GM19328 (cell line): ENCODE measurements around the gene VANGL2.

Experiments used
- ATAC-seq: cut with Tn5 transposase; IDR thresholded peaks from one replicate; pipeline ENCODE4 v1.9.1; 2021; ENCODE audit warnings: mild to moderate bottlenecking, moderate library complexity; ENCODE audit not compliant: unreplicated experiment

The VANGL2 gene

DNA sequence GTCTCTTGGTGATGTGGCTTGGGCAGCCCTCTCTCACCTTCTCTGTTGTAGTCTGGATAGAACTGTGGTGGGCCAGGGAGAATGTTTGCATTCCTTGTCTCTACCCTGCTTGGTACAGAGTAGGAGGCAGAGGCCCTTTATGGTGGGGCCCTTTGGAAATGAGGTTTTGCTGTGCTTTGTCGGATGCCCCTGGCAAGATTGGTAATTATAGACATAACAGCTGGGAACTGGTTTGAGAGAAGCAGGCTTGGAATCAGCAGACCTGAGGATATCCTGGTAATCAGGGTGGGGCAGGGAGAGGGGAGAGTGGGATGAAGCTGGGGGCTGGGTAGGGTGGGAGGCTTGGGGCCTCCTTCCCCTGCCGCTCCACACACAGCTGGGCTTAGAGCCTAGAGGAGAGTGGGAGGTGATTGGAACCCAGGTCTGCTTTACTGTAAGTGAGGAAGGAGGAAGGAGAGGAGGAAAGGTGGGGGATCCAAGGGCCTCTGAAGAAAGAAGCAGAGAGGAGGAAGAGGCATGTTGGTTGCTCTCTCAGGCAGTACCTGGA is 5.0 kb downstream of the VANGL2 start:
- no peak for ATAC-seq

DNA sequence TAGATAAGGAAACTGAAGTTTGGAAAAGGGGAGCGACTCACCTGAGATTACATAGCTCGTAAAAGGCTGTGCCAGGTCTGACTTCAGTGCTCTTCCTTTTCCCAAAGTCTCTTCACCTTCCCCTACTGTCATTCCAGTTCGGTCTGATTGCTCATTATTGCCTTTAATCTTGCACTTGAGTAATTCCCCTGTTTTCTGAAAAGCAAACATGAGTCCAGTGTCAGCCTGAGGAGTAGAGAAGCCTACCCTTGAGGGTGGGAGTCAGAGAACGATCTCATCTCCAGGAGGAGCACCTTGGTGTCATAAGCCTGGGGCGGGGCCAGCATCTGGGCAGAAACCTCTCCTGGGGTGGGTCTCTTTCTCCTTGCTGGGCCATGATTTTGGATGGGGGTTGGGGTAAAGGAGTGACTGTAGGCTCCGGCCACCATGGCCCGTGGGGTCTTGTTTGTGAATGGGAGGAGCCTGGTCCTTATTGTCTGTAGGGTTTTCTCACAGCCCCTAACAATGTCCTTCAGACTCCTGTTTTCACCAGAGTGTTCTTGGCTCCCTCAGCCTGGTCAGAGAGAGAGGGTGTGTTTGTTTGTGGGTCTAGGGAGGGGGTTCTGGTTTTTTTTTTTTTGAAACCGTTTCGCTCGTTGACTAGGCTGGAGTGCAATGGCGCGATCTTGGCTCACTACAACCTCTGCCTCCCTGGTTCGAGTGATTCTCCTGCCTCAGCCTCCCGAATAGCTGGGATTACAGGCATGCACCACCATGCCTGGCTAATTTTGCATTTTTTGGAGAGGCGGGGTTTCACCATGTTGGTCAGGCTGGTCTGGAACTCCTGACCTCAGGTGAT is 6.0 kb downstream of the VANGL2 start:
- ATAC-seq, result no peak

DNA sequence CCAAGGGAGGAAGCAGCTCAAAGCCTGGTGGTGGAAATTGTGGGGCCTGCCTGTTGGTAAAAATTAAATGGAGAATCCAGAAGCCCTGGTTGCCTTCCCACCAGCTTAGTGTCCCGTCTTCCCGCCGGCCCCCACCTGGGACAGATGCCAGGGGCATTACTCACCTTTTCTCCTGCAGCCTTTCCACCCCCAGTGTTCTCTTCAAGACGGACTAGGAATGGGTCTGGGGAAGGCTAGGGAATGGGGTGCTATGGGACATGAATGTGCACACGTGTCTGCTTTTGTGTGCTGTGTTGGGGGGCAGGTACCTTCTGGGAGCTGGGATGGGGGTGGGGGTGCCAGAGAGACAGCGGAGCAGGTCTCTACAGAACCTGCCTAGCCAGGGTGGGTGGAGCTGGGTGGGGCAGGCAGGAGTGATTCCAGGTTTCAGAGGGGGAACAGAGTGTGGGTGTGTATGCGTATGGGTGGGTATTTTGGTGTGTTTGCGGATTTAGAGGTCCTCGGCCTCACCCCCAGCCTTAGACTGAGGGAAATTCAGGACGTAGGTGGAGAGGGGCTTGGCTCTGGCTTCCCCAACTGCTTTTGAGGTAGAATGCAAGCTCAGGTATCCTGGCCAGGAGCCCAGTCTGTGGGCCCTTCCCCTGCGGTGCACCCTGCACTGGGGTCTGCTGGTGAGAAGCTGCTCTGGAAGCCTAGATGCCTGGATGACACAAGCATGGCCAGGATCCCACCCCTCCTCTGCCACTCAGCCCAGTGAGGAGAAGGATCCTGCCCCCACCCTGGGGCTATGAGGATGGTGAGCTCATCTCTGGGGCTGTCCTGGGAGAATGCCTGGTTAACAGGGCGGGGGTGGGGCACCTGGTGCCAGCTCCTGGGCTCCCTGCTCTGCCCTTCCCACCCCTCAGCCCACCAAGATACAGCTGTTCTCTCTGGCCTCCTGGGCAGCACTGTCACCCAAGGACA is 7.8 kb downstream of the VANGL2 start:
- no peak for ATAC-seq

DNA sequence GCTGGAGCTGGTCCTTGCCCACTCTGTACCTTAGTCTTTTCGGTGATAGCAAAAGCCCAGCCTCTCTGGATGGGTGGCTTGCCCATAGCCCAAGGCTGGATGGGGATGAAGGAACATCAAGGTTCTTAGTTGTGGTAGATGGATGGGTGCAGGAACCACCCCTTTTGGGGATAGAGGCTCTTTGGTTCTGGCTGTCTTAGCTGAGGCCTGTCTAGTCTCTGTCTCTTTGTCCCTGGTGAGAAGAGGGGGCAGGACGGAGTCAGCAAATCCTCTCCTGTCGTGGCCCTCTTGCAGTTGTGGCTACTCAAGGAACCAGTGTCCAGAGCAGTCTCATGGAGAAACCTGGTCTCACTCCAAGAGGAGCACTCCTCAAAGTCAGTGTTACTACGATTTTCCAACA is 8.5 kb downstream of the VANGL2 start:
- no peak for ATAC-seq

DNA sequence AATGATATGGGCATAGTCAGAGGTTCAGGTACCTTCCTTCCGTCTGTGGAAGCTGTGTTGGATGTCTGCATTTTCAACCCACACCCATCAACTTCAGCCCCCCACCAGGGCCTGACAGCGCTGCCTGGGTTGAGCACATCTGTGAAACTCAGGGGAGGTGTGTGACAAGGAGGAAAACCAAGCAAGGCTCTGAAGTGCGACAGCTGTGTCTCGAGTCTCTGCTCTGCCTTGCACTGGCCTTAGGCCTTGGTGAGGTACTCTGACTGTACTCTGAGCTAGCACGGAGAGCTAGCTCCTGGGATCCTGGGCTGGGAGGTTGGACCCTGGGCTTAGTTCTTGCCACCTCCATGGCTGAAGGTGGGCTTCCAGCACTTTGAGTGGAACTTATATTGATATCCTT is 9.1 kb downstream of the VANGL2 start:
- ATAC-seq, result no peak

DNA sequence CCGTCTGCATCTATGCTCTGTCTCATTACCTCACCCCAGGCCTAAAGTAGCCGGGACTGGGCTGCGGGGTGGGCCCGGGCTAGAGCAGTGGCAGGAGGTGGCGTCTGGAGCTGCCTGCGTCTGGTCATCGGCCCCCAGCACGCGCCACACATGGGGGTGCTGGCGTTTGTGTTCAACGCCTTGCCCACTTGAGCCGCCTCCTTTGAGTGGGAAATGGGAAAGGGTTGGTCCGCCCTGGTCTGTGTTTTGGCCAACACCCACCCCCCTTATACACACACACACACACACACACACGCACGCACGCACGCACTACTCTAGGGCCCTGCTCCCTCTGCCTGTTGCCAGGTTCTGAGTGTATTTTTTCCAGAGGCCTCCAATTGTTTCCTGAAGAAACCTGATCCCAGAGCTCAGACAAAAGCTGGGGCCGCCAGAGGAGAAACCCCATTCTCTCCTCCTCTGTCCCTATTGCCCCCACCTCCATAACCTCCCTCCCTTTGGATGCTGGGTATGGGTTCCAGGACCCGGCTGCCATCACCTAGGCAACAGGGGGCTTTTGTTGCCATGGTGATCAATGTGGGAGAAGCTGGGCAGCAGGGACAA is 10.1 kb downstream of the VANGL2 start:
- ATAC-seq, result no peak

DNA sequence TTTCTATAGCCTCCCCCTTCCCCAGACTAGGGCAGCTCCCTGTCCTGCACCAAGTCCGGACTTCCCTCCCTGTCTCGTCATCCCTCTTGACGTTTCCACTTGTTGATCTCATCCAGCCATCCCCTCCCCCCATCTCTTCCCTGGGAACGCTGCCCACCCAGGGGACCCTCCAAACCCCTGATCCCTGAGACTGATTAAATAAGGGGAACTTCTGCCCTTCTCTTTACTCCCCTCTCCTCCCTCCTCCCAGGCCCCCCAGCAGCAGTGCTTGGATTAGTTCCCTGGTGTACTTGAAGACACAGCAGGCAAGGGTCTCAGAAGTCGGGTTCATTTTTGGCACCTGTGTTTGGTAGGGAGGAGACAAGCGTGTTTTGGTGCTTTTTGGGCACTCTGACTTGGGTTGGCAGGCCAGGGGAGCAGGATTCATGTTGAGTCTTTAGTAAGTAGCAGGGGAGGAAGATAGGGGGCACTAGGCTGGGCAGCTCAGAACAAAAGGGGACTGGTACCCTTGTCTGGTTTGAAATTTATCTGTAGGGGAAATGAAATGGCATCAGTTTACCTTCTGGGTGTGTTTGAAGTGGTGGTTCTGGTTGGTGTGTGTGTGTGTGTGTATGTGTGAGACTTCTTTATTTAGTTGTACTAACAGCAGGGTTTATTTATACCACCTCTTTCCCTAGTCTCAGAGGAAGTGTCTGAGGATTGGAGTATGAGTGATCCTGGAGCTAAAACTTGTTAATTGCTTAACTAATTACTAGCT is 11.1 kb downstream of the VANGL2 start:
- no peak for ATAC-seq

DNA sequence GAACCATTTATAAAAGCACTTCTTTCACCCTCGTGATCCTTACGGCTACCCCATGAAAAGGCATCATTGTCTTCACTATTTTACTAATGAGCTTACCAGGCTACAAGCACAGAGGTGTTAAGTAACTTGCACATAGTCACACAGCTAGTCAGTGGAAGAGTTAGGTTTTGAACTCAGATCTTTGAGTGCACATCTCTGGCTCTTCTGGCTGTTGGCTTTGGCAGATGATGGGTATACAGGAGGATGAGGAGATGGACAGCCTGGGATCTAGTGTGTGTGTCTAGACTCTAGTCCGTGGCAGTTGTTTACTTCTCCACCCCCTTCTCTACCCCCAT is 11.6 kb downstream of the VANGL2 start:
- no peak for ATAC-seq

DNA sequence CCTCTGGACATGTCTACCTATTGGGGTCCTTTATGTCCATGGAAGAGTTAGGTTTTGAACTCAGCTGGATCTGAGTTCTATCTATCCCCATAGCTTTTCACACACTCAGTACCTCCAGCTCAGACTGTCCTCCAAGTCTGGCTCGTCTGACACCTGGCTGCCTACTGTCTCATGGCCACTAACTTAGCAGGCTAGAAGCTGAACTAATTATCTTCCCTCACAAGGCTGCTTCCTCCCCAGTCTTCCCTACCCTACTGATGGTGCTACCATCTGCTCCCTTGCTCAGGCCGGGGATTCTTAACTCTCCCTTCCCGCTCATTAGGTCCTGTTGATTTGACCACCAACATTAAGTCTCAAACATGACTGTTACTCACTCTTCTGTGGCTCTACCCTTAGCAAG is 13.4 kb downstream of the VANGL2 start:
- no peak for ATAC-seq

DNA sequence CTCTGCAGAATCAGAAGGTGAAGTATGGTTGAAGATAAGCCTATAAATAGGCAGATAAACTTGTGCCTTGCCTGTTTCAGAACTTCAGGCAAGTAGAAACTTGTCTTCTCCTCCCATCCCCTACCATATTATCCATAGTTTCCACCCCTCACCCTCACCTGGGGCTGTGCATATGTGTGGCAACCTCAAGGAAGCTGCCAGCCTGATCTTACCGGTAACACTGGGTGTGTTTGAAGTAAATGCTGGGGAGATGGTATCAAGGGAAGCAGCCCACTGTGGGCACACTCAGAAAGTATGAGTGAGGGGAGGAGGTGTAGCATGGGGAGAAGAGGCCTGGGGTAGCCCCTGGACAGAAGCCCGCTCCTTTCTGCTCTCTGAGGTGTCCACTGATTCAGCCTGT is 14.5 kb downstream of the VANGL2 start:
- ATAC-seq, result no peak

DNA sequence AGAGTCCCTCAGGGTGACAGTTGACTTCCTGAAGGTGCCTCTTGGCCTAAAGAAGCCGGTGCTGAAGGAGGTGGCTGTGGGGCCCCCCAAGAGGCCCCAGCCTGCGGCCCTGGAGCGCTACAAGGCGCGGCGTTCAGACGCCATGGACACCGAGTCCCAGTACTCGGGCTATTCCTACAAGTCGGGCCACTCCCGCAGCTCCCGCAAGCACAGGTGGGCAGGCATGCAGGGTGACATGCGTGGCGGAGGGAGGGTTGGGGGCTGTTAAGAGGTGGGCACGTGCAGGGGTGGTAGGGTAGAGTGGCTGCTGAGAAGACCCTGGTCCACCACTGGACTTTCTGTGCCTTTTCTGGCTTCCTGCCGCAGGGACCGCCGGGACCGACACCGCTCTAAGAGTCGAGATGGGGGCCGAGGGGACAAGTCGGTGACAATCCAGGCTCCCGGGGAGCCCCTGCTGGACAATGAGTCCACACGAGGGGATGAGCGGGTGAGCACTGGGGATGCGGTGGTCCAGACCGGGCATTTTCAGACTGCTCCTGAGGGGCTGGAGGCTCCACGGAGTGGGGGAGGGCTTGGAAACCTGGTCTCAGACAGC is 15.4 kb downstream of the VANGL2 start:
- ATAC-seq, result no peak

DNA sequence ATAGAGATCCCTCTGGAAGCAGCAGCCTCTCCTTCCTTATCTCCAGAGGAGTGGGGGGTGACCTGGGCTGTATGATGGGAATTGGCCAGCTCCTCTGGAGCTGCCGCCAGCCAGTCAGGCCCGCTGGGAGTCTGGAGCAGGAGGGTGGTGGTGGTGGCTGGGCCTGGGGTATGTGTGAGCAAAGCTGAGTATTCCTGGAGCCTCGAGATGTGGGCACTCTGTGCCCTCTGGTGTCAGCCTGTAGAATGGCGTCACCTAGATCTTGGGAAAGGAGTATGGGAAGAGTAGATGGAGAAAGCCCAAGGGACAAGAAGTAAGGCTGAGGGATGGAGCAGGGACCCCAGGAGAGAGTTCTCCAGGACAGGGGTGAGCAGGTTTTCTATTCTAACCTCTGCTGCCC is 16.0 kb downstream of the VANGL2 start:
- no peak for ATAC-seq

DNA sequence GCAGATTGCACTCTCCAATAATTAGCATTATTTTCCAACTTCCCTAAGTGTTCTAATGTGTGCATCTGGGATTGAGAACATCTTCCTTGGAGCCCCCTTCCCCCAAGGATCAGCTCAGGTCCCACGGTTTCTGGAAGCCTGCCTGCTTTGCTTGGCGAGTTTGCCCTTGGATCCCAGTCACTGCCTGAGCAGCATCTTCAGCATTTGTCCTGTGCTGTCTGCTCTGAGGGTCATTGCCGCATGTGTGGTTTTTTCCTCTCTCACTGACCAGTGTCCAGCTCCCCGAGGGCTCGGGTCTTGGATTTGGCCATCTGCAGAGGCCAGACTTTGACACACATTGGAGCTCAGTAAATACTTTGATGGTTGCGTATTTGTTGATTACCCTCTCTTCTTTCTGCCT is 18.1 kb downstream of the VANGL2 start:
- ATAC-seq, result no peak

DNA sequence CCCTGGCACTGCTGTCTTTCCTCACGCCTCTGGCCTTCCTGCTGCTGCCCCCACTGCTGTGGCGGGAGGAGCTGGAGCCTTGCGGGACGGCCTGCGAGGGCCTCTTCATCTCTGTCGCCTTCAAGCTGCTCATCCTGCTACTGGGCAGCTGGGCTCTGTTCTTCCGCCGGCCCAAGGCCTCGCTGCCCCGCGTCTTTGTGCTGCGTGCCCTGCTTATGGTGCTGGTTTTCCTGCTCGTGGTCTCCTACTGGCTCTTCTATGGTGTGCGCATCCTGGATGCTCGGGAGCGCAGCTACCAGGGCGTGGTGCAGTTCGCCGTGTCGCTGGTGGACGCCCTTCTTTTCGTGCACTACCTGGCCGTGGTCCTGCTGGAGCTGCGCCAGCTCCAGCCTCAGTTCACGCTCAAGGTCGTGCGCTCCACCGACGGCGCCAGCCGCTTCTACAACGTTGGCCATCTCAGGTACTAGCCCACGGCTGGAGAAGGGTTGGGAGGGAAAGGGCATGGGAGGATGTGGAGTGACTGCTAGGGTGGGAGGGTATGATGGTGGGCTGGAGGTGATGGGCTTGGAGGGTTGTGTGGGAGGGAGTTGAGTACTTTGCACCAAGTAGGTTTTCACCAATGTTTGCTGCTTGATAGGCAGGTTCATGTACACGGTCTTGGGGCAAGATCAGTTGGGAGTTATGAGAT is 18.9 kb downstream of the VANGL2 start:
- no peak for ATAC-seq

DNA sequence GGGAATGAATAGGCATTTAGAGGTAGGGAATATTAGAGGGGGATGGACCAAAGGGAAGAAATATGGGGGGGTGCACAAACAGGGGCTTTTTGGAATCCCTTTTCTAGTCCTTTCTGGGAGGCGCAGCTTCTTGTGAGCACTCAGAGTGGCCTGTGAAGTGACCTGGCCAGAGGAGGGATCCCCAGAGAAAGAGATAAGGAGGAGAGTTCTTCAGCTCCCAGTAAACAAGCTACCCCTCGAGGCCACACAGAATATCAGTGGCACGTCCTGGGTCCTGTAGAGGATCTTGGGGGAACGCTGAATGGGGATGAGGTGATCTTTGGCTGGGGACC is 19.4 kb downstream of the VANGL2 start:
- no peak for ATAC-seq

DNA sequence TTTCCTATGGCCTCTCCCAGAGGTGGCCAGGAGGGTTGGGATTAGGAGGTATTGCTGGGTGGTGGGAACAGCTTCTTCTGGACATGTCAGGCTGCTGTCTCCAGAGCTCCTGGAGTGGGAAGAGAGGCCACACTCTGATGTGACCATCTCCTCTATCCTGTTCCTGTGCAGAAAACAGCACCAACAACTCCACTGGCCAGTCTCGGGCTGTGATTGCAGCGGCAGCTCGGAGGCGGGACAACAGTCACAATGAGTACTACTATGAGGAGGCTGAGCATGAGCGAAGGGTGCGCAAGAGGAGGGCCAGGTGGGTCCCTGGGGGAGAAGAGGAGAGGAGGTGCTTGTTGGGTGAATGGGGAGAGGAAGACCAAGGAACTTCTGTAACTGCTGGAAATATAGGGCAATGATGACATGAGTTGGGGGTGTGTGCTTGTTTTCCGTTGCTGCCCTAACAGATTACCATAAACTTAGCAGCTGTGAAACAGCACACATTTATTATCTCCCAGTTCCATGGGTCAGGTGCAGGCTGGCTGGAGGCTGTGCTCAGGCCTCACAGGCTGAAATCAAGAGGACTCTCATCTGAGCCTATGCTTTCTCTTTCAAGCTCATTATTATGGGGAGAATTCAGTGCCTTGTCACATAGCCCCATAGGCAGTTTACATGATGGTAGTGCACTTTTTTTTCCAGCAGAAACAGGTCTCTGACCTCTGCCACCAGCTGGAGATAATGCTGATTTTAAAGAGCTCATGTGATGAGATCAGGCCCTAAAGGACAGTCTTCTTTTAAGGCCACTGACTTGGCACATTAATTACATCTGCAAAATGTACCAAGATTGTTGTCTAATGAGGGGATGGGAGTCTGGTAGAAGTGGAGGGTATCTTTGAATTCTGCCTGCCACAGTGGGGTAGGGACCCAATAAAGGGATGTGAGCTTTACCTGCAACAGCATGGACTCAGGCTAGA is 20.8 kb downstream of the VANGL2 start:
- no peak for ATAC-seq

DNA sequence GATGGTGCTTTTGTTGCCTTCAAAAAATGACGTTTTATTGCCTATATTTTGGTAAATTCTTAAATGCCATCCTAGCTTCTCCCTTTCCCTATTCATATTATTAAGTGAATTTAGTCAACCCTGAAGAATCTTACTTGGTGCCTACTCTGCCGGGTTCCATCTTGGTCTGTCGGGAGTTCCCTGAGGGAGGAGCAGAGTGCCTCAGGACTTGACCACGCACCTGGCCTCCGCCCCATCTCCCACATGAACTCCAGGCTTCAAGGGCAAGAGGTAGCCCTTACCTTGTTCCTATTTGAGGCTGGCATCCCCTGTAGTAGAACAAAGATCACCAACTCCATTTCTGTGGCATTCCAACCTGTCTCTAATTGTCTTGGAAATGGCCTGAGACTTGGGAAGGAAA is 21.5 kb downstream of the VANGL2 start:
- no peak for ATAC-seq

DNA sequence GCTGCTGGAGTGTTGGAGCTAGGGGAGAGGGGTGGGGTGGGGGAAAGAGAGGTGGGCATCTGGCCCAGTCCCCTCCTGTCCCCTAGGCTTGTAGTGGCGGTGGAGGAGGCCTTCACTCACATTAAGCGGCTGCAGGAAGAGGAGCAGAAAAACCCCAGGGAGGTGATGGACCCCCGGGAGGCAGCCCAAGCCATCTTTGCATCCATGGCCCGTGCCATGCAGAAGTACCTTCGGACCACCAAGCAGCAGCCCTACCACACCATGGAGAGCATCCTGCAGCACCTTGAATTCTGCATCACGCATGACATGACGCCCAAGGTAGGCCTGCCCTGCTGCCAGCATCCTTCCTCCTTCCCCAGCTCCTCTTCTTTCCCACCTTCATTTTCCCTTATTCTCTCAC is 23.6 kb downstream of the VANGL2 start:
- no peak for ATAC-seq

DNA sequence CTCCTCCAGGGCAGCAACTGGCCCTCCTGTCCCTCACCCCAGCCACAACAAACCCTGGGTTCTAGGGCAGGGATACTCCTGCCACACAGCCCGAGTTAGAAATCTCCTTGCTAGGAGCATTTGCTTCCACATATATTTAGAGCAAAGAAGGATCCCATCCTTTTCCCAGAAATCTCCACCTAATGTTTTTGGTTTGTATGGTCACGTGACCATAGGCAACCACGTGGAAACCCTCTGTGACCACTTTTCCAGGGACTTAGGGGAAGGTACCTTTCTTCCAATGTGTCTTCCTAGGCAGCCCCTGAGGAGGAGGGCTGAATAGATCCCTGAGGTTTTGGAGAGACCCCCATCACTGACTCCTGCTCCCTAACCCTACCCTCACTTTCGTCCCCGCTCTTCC is 25.5 kb downstream of the VANGL2 start:
- ATAC-seq, result no peak
